ENCODE data around the gene BAIAP3. TPM values are rescaled to one million over a fixed set of nuclear protein-coding genes. Genes with fewer than 3 reads are reported as not detected.

The BAIAP3 gene
- total RNA-seq, 2 experiments from 2014 or later = 27.4 to 31.2 TPM

DNA sequence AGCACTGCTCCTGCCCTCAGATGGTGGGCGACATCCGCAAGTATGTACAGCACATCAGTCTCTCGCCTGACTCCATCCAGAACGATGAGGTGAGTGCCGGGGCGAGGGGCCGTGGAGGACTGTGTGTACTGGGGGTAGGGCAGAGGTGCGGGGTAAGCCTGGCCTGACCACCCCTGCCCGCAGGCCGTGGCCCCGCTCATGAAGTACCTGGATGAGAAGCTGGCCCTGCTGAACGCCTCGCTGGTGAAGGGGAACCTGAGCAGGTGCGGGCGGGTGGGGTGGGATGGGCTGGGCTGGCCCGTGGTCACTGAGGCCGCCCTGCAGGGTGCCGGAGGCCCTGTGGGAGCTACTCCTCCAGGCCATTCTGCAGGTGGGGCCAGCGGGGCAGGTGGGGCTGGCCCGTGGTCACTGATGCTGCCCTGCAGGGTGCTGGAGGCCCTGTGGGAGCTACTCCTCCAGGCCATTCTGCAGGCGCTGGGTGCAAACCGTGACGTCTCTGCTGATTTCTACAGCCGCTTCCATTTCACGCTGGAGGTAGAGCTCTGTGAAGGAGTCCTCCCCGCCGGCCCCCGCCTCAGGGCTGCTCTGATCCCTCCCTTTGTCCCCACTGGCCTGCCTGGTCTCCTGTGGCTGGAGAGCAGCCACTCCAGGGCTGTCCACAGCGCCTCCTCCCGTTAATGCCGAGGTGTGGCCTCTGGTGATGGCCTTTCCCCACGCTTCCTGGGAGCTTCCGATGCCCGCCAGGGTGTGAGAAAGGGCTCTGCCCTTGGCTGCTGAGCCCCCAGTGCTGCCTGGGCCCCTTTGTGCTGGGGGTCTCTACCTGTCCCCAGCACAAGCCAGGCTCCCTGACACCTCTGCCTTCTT, 13.2 kb downstream of the BAIAP3 start:
- H3K27me3 Mint-ChIP-seq = no peaks in the 10 kb centered on the region
- no peak for ATAC-seq (ENCODE audit: low read depth)
- POLR2A ChIA-PET = interaction anchor here (0.5 kb wide), 1 partner anchor 22 kb away, joined by 4 read pairs; no protein-coding TSS in a partner anchor
- no peak overlapping the region for H3K4me3 Mint-ChIP-seq
- peaks cover 16% of the 10 kb centered on the region for H3K4me1 Mint-ChIP-seq
- no peaks in the 10 kb centered on the region for H3K36me3 Mint-ChIP-seq
- H3K27ac Mint-ChIP-seq = no peak overlapping the region
- no peaks in the 10 kb centered on the region for H3K9me3 Mint-ChIP-seq
- DNase-seq = no peak

DNA sequence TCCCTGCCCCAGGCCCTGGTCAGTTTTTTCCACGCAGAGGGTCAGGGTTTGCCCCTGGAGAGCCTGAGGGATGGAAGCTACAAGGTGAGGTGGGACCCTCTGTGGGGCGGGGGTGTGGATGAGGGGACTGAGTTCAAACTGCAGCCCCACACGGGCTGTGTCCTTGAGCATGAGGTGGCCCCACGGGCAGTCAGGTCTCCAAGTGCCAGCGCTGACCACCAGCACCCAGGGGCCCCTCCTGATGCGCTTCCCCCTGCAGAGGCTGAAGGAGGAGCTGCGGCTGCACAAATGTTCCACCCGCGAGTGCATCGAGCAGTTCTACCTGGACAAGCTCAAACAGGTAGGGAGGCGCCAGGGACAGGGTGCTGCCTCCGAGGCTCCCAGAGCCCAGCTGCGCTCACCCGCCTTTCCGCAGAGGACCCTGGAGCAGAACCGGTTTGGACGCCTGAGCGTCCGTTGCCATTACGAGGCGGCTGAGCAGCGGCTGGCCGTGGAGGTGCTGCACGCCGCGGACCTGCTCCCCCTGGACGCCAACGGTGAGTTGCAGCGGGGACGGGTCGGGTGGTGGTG, 13.9 kb downstream of the BAIAP3 start:
- no peak overlapping the region for H3K4me3 Mint-ChIP-seq
- DNase-seq = no peak
- POLR2A ChIA-PET = no interaction called here
- no peaks in the 10 kb centered on the region for H3K36me3 Mint-ChIP-seq
- H3K4me1 Mint-ChIP-seq = peaks cover 17% of the 10 kb centered on the region
- H3K27ac Mint-ChIP-seq = no peak overlapping the region
- no peaks in the 10 kb centered on the region for H3K9me3 Mint-ChIP-seq
- H3K27me3 Mint-ChIP-seq = no peaks in the 10 kb centered on the region
- ATAC-seq (ENCODE audit: low read depth) = no peak

DNA sequence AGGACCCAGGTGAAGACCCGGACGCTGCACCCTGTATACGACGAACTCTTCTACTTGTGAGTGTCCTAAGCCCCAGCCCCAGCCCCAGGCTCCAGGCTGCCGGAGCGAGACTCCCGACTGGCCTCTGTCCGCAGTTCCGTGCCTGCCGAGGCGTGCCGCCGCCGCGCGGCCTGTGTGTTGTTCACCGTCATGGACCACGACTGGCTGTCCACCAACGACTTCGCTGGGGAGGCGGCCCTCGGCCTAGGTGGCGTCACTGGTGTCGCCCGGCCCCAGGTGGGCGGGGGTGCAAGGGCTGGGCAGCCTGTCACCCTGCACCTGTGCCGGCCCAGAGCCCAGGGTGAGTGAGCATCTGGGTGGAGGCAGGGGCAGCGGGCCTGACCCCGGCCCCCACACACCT, 14.5 kb downstream of the BAIAP3 start:
- H3K27me3 Mint-ChIP-seq = no peaks in the 10 kb centered on the region
- POLR2A ChIA-PET = no interaction called here
- peaks cover 19% of the 10 kb centered on the region for H3K4me1 Mint-ChIP-seq
- no peak overlapping the region for H3K4me3 Mint-ChIP-seq
- ATAC-seq (ENCODE audit: low read depth) (no peak), DNase-seq (no peak)
- no peaks in the 10 kb centered on the region for H3K36me3 Mint-ChIP-seq
- H3K27ac Mint-ChIP-seq = no peak overlapping the region
- no peaks in the 10 kb centered on the region for H3K9me3 Mint-ChIP-seq

DNA sequence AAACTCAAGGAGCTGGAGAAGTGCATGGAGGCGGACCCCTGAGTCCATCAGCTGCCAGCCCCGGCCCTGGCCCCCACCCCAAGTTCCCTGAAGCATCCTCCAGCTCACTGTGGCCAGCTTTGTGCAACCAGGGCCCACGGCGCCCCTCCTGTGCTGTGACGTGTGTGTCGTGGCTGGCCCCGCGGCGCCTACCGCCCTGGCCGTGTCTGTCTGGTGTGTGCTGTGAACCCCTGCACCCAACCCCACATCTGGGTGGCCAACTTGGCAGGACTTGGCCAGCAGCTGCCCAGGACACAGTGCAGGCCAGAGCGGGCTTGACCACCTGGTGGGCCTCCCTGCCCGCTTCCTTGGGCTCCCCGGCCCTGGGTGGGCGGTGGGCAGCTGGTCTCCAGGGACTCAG, 15.0 kb downstream of the BAIAP3 start:
- POLR2A ChIA-PET = interaction anchor here (0.9 kb wide), 1 partner anchor 13 kb away, joined by 3 read pairs; no protein-coding TSS in a partner anchor
- ATAC-seq (ENCODE audit: low read depth) (no peak), DNase-seq (no peak)
- Mint-ChIP-seq H3K27me3 (no peaks in the 10 kb centered on the region), H3K36me3 (no peaks in the 10 kb centered on the region), H3K4me3 (no peak overlapping the region), H3K4me1 (peaks cover 18% of the 10 kb centered on the region), H3K9me3 (no peaks in the 10 kb centered on the region), H3K27ac (no peak overlapping the region)

DNA sequence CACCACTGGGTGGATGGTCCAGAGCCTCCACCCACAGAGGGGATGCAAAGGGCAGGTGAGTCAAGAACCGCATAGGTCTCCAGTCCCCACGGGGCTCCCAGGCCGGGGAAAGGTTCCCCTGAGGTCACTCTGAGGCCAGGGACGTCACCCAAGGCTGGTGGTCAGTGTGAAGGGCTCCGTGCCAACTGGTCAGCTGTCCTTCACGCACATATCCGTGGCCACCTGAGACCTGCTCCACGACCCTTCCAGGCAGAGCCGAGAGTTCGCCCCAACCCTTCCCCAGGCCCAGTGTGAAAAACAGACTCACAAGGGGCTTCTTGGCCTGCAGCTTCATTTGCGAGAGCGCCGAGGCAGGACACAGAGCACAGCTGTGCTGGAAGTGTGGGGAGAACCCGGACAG, 15.5 kb downstream of the BAIAP3 start:
- H3K27ac Mint-ChIP-seq = no peak overlapping the region
- no peak for ATAC-seq (ENCODE audit: low read depth)
- no peaks in the 10 kb centered on the region for H3K9me3 Mint-ChIP-seq
- peaks cover 21% of the 10 kb centered on the region for H3K4me1 Mint-ChIP-seq
- no peak for DNase-seq
- POLR2A ChIA-PET = interaction anchor here (0.9 kb wide), 1 partner anchor 14 kb away, joined by 3 read pairs; no protein-coding TSS in a partner anchor
- H3K36me3 Mint-ChIP-seq = no peaks in the 10 kb centered on the region
- no peak overlapping the region for H3K4me3 Mint-ChIP-seq
- H3K27me3 Mint-ChIP-seq = no peaks in the 10 kb centered on the region

DNA sequence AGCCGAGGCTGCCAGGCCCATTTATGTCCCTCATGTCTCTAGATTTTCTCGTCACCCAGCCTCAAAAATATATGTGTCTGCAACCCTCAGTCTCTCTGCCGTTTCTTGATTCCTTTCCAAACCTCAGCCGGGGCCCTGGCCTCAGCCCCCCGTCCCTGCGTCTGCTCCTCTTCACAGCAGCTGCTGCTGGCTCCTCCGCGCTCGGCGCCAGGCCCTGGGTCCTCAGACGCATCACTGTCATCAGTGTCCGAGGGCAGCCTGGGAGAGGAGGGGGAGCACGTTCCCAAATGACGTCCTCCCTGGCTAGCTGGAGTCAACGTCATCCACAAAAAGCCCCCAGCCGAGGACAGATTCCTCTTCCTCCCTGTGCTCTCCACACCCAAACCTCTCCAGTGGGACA, 15.9 kb downstream of the BAIAP3 start:
- Mint-ChIP-seq H3K4me3 (no peak overlapping the region), H3K36me3 (no peaks in the 10 kb centered on the region), H3K27me3 (no peaks in the 10 kb centered on the region), H3K27ac (no peak overlapping the region), H3K4me1 (peaks cover 21% of the 10 kb centered on the region), H3K9me3 (no peaks in the 10 kb centered on the region)
- ATAC-seq (ENCODE audit: low read depth) = no peak
- POLR2A ChIA-PET = interaction anchor here (0.9 kb wide), 1 partner anchor 14 kb away, joined by 3 read pairs; no protein-coding TSS in a partner anchor
- DNase-seq = no peak

DNA sequence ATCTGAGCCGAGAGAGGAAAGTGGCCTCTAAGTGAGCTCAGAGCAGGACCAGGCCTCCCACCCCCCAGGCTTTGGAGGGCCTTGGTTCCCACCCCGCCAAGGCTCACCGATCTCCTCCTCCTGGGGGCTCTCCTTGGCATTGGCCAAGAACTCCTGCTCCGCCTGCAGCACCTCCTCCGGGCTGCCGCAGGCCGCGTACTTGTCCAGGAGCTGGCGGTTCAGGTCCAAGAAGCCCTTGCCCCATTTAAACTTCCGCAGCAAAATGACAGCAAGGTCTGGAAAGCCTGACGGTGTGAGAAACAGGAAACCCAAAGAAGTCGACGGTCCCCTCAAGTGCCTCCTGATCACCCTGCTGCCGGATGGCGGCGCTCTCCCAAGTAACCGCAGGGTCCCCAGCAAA, 16.5 kb downstream of the BAIAP3 start:
- Mint-ChIP-seq H3K4me1 (peaks cover 21% of the 10 kb centered on the region), H3K36me3 (no peaks in the 10 kb centered on the region), H3K27ac (no peak overlapping the region), H3K27me3 (no peaks in the 10 kb centered on the region), H3K9me3 (no peaks in the 10 kb centered on the region), H3K4me3 (no peak overlapping the region)
- DNase-seq = no peak
- POLR2A ChIA-PET = interaction anchor here (2.0 kb wide), 1 partner anchor 46 kb away, joined by 4 read pairs; no protein-coding TSS in a partner anchor
- ATAC-seq (ENCODE audit: low read depth) = no peak

DNA sequence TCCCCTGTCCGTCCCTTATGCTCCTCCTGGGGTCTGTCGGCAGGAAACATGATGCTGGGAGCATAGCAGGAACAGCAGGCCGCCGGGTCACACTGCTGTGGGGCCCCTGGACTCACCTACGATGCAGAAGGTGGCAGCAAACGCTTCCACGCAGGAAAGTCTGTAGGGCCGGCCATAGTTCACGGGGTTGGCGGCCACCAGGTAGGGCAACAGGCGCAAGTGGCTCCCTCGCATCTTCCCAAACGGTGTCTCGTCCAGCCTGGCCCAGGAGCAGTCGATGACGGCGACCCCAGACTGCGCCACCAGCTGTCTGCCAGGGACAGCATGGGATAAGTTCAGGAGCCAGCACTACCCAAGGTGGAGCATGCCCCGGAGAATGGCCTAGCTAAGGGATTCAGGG, 17.2 kb downstream of the BAIAP3 start:
- Mint-ChIP-seq H3K27me3 (no peaks in the 10 kb centered on the region), H3K27ac (peak overlapping the region; percentile 73), H3K36me3 (no peaks in the 10 kb centered on the region), H3K4me1 (peaks cover 23% of the 10 kb centered on the region), H3K9me3 (no peaks in the 10 kb centered on the region), H3K4me3 (peak overlapping the region; percentile 84)
- POLR2A ChIA-PET = interaction anchor here (0.9 to 2.0 kb wide), 4 partner anchors 8 to 70 kb away, joined by 3 to 4 read pairs (median 4); partner anchors contain the start of gene UQCC4
- DNase-seq = no peak
- no peak for ATAC-seq (ENCODE audit: low read depth)

DNA sequence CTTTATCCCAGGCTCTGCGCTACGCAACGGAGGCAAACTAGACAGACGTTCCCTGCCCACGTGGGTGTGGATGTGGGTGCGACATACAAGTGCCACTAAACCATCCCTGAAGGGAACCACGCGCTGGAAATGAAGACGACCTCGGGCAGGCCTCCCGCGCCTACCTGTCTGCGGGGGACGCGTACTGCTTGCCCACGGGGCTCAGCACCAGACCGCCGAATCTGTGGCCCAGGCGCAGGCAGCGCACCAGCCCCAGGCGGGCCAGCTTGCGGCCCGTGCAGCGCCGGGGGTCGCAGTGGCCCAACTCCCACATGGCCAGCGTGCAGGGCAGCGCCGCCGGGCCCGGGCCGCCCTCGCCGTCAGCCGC, 17.8 kb downstream of the BAIAP3 start:
- peak; percentile 19 for ATAC-seq (ENCODE audit: low read depth)
- peak overlapping the region; percentile 73 for H3K27ac Mint-ChIP-seq
- H3K4me1 Mint-ChIP-seq = peaks cover 23% of the 10 kb centered on the region
- H3K27me3 Mint-ChIP-seq = no peaks in the 10 kb centered on the region
- H3K4me3 Mint-ChIP-seq = peak overlapping the region; percentile 84
- POLR2A ChIA-PET = interaction anchor here (0.9 to 2.0 kb wide), 4 partner anchors 9 to 69 kb away, joined by 3 to 4 read pairs (median 4); partner anchors contain the start of gene UQCC4
- H3K36me3 Mint-ChIP-seq = no peaks in the 10 kb centered on the region
- no peak for DNase-seq
- no peaks in the 10 kb centered on the region for H3K9me3 Mint-ChIP-seq

DNA sequence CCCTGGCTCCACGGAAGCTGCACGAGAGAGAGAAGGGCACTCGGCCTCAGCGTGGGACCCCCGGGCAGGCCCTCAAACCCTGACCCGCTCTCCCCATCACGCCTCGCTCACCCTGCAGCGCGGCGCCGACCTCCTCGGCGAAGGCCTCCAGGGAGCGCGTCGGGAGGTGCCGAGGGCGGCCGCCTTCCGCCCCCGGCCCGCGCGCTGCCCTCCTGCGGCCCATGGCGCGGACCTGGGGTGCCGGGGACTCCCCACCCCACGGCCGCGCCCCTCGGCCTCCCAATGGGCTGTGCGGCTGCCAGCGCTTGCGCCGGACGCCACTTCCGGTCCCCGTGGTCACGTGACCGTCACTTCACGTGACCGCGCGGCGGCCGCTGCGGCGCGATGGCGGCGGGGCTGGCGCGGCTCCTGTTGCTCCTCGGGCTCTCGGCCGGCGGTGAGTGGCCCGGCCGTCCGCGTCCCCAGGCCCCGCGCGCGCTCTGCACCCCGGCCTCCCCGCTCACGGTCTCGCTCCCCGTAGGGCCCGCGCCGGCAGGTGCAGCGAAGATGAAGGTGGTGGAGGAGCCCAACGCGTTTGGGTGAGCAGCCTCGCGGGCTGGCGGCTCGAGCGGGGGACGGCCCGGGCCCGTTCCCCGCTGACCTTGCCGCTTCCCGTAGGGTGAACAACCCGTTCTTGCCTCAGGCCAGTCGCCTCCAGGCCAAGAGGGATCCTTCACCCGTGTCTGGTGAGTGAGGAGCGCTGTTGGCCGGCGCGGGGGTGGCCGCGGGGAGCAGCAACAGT, 18.3 kb downstream of the BAIAP3 start, which contains the start of the genes GNPTG and TSR3:
Gene GNPTG, plus strand, starts transcription at position 350 of the 781 bp plus-strand sequence. Its CDS starts 35 bp downstream, at position 385.
Gene TSR3, minus strand, starts transcription at position 297 of the 781 bp plus-strand sequence. Its CDS starts 74 bp downstream, at position 223.
- ATAC-seq (ENCODE audit: low read depth) = peak; percentile 85
- POLR2A ChIA-PET = interaction anchor here (0.9 to 2.0 kb wide), 3 partner anchors 9 to 47 kb away, joined by 3 to 4 read pairs (median 4); no protein-coding TSS in a partner anchor
- Mint-ChIP-seq H3K9me3 (no peaks in the 10 kb centered on the region), H3K36me3 (no peaks in the 10 kb centered on the region), H3K4me3 (peak within 1 kb of the TSS; percentile 92), H3K27me3 (no peaks in the 10 kb centered on the region), H3K27ac (peak within 1 kb of the TSS; percentile 84), H3K4me1 (peaks cover 23% of the 10 kb centered on the region)
- DNase-seq = peak; percentile 96

DNA sequence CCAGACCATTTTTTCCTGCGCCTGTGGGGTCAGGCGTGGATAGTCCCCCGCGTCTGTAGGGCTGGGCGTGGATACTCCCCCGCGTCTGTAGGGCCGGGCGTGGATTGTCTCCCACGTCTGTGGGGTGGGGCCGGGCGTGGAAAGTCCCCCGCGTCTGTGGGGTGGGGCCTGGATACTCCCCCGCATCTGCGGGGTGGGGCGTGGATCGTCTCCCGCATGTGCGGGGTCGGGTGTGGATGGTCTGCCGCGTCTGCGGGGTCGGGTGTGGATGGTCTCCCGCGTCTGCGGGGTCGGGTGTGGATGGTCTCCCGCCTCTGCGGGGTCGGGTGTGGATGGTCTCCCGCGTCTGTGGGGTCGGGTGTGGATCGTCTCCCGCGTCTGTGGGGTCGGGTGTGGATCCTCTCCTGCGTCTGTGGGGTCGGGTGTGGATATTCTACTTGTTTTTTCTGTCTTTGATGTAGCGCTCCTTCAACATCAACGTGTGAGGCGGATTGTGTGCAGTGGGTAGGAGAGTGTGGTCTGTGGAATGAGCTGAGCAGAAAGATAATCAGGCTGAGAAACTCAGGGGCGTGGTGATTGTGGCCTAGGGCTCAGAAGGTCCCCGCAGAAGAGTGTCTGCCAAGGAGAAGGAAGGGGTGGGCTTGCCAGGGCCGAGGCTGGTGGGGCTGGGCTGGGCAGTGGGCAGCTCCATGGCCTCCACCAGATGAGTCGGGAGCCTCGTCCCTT, 21.5 kb downstream of the BAIAP3 start:
- H3K4me3 Mint-ChIP-seq = peak overlapping the region; percentile 33
- POLR2A ChIA-PET = no interaction called here

DNA sequence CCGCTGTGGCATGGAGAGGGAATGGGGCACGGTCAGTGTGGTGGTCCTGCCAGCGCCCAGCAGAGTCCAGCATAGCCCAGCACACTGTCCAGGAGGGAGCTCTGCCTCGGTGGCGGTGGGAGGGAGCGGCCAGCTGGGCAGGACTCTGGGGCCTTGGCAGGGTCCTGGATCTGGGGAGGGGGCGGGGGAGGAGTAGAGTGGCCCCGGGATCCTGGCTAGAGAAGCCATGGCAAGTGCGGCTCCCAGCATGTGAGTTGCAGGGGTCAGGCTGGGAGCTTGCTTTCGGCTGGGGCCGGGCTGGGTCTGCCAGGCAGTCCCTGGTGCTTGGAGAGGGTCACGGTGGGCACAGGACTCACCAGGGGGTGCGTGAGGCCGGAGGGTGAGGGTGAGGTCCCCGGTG, 22.1 kb downstream of the BAIAP3 start:
- ATAC-seq (ENCODE audit: low read depth) (no peak), DNase-seq (no peak)
- POLR2A ChIA-PET = no interaction called here
- no peak overlapping the region for H3K27ac Mint-ChIP-seq
- H3K4me1 Mint-ChIP-seq = peaks cover 18% of the 10 kb centered on the region
- no peak overlapping the region for H3K4me3 Mint-ChIP-seq
- no peaks in the 10 kb centered on the region for H3K36me3 Mint-ChIP-seq
- no peaks in the 10 kb centered on the region for H3K9me3 Mint-ChIP-seq
- no peaks in the 10 kb centered on the region for H3K27me3 Mint-ChIP-seq

More for the DNA sequence above, 21.5 kb downstream of the BAIAP3 start:
- no peak for ATAC-seq (ENCODE audit: low read depth)
- H3K4me1 Mint-ChIP-seq = peaks cover 24% of the 10 kb centered on the region
- no peak overlapping the region for H3K27ac Mint-ChIP-seq
- no peaks in the 10 kb centered on the region for H3K27me3 Mint-ChIP-seq
- H3K36me3 Mint-ChIP-seq = no peaks in the 10 kb centered on the region
- no peaks in the 10 kb centered on the region for H3K9me3 Mint-ChIP-seq
- DNase-seq = no peak

All from activated naive CD8-positive, alpha-beta T cell treated with anti-CD3 and anti-CD28 coated beads, Interleukin-2, amount 10 ng/mL, durations not matched to agents 7 days and 5 days (primary cell).